ENCODE data around the gene ZNF593. TPM values are rescaled to one million over a fixed set of nuclear protein-coding genes. Genes with fewer than 3 reads are reported as not detected.

Gene ZNF593
- total RNA-seq, 1 donor from 2014 or later: 8.0 TPM

- no peak for DNase-seq
Measured at GRCh38 chr1:26169198-26169554, 532 bp upstream of the ZNF593 start.

GRCh38 chr1:26170472-26170821, 739 bp downstream of the ZNF593 start:
- DNase-seq: no peak

GRCh38 chr1:26171084-26172072, 1.7 kb downstream of the ZNF593 start, which contains the start of gene ZNF593OS:
ZNF593OS (minus strand) TSS chr1:26171832; CDS start chr1:26171661, 171 bp downstream.
- DNase-seq: no peak

- no peak for DNase-seq
Measured at GRCh38 chr1:26175346-26175745, 5.6 kb downstream of the ZNF593 start.

GRCh38 chr1:26177182-26177684, 7.5 kb downstream of the ZNF593 start, which contains the start of gene CNKSR1:
CNKSR1 (plus strand) TSS chr1:26177491; CDS start chr1:26177548, 57 bp downstream.
- DNase-seq: no peak

- DNase-seq: no peak
Measured at GRCh38 chr1:26180010-26180506, 10.3 kb downstream of the ZNF593 start.

- no peak for DNase-seq
Measured at GRCh38 chr1:26181586-26182382, 12.1 kb downstream of the ZNF593 start.

GRCh38 chr1:26182383-26182696, 12.6 kb downstream of the ZNF593 start:
- no peak for DNase-seq

GRCh38 chr1:26184086-26184485, 14.4 kb downstream of the ZNF593 start:
- no peak for DNase-seq

- no peak for DNase-seq
Measured at GRCh38 chr1:26184883-26185282, 15.2 kb downstream of the ZNF593 start.

GRCh38 chr1:26187882-26188281, 18.2 kb downstream of the ZNF593 start:
- no peak for DNase-seq

GRCh38 chr1:26188477-26188876, 18.8 kb downstream of the ZNF593 start:
- DNase-seq: no peak

- DNase-seq: no peak
Measured at GRCh38 chr1:26189331-26189730, 19.6 kb downstream of the ZNF593 start.

GRCh38 chr1:26189751-26190275, 20.1 kb downstream of the ZNF593 start:
- no peak for DNase-seq

GRCh38 chr1:26190373-26190987, 20.8 kb downstream of the ZNF593 start, which contains the start of gene CATSPER4:
CATSPER4 (plus strand) TSS chr1:26190602; CDS start chr1:26190628, 26 bp downstream.
- no peak for DNase-seq

- no peak for DNase-seq
Measured at GRCh38 chr1:26191739-26192138, 22.0 kb downstream of the ZNF593 start.

- no peak for DNase-seq
Measured at GRCh38 chr1:26195805-26196204, 26.1 kb downstream of the ZNF593 start.

- no peak for DNase-seq
Measured at GRCh38 chr1:26197301-26197700, 27.6 kb downstream of the ZNF593 start.

GRCh38 chr1:26197813-26198212, 28.1 kb downstream of the ZNF593 start:
- no peak for DNase-seq

GRCh38 chr1:26200413-26200812, 30.7 kb downstream of the ZNF593 start:
- DNase-seq: no peak

GRCh38 chr1:26203642-26204318, 34.1 kb downstream of the ZNF593 start:
- no peak for DNase-seq
